ENCODE results near the gene DIP2C. TPM values are rescaled to one million over a fixed set of nuclear protein-coding genes. Genes with fewer than 3 reads are reported as not detected.

Gene DIP2C
- total RNA-seq, 1 experiment from 2014 or later, result 11.0 TPM

GRCh38 chr10:338171-339037, 351.1 kb downstream of the DIP2C start:
- H3K4me3 Mint-ChIP-seq, result no peak overlapping the region
- no peaks in the 10 kb centered on the region for H3K27me3 Mint-ChIP-seq (ENCODE audit: low read depth)
- H3K36me3 Mint-ChIP-seq, result peaks cover 14% of the 10 kb centered on the region
- TF ChIP-seq TCF7 (CRISPR knock-in tag; IDR thresholded peaks at IDR 0.05; ENCODE audit: low read depth), result no peak
- TF ChIP-seq ZNF532 (CRISPR knock-in tag; IDR thresholded peaks at IDR 0.05; ENCODE audit: borderline replicate concordance), result no peak
- no peaks in the 10 kb centered on the region for H3K9me3 Mint-ChIP-seq
- POLR2A ChIA-PET, result no interaction called here
- H3K27ac Mint-ChIP-seq, result no peak overlapping the region
- CTCF ChIA-PET, result interaction anchor here (1.3 kb wide), 1 partner anchor 108 kb away, joined by 3 read pairs; no protein-coding TSS in a partner anchor
- ATAC-seq, result no peak
- no peak for DNase-seq (ENCODE audit: low spot score)
- H3K4me1 Mint-ChIP-seq, result no peaks in the 10 kb centered on the region

GRCh38 chr10:336247-336646, 353.2 kb downstream of the DIP2C start:
- ATAC-seq (no peak), DNase-seq (ENCODE audit: low spot score) (no peak)
- Mint-ChIP-seq H3K36me3 (peaks cover 14% of the 10 kb centered on the region), H3K27me3 (ENCODE audit: low read depth) (no peaks in the 10 kb centered on the region), H3K9me3 (no peaks in the 10 kb centered on the region), H3K27ac (no peak overlapping the region), H3K4me1 (no peaks in the 10 kb centered on the region), H3K4me3 (no peak overlapping the region)
- CTCF ChIA-PET, result no interaction called here
- TF ChIP-seq ATF2 (CRISPR knock-in tag; IDR thresholded peaks at IDR 0.05; ENCODE audit: borderline replicate concordance, low read depth), result no peak
- TF ChIP-seq MAX (CRISPR knock-in tag; IDR thresholded peaks at IDR 0.05), result no peak
- no peak for TF ChIP-seq KAT7 (CRISPR knock-in tag; IDR thresholded peaks at IDR 0.05; ENCODE audit: borderline replicate concordance)
- TF ChIP-seq CREB1 (CRISPR knock-in tag; IDR thresholded peaks at IDR 0.05), result no peak
- TF ChIP-seq TCF7 (CRISPR knock-in tag; IDR thresholded peaks at IDR 0.05; ENCODE audit: low read depth), result no peak
- TF ChIP-seq ATF3 (CRISPR knock-in tag; conservative IDR thresholded peaks at IDR 0.05), result no peak
- TF ChIP-seq ARID4B (CRISPR knock-in tag; IDR thresholded peaks at IDR 0.05; ENCODE audit: borderline replicate concordance), result no peak
- TF ChIP-seq IRF1 (CRISPR knock-in tag; IDR thresholded peaks at IDR 0.05), result no peak
- TF ChIP-seq NFYB (CRISPR knock-in tag; conservative IDR thresholded peaks at IDR 0.05; ENCODE audit: low read depth), result no peak
- TF ChIP-seq ZNF219 (CRISPR knock-in tag; IDR thresholded peaks at IDR 0.05; ENCODE audit: borderline replicate concordance), result no peak
- no peak for TF ChIP-seq ZNF281 (CRISPR knock-in tag; IDR thresholded peaks at IDR 0.05)
- TF ChIP-seq E2F5 (CRISPR knock-in tag; IDR thresholded peaks at IDR 0.05), result no peak
- no peak for TF ChIP-seq RELA (CRISPR knock-in tag; IDR thresholded peaks at IDR 0.05; ENCODE audit: borderline replicate concordance)
- TF ChIP-seq ZBTB43 (CRISPR knock-in tag; IDR thresholded peaks at IDR 0.05), result no peak
- POLR2A ChIA-PET, result no interaction called here

Data from WTC11 (cell line).